Fibroblast of lung (primary cell): Measurements from ENCODE around the gene LINGO3. TPM values are rescaled to one million over a fixed set of nuclear protein-coding genes. Genes with fewer than 3 reads are reported as not detected.

ENCODE experiments used
- DNase-seq, 2 donors: peaks; one replicate each; pipeline versions ENCODE4 v3.0.0 to v3.0.0-alpha.2; 2010; ENCODE audit warnings: low read depth in 2 of 2
- H2AFZ ChIP-seq: 2 replicates; pipeline ENCODE4 v1.5.1; 2012; ENCODE audit warnings: low read length, control low read depth, inconsistent platforms
- H3K27ac ChIP-seq: 2 replicates; pipeline ENCODE4 v1.5.1; 2011; ENCODE audit warnings: low read length, control low read depth; ENCODE audit not compliant: insufficient read depth
- H3K27me3 ChIP-seq: 2 replicates; pipeline ENCODE4 v1.5.1; 2011; ENCODE audit warnings: mild to moderate bottlenecking, low read length; ENCODE audit not compliant: control insufficient read depth, insufficient read depth
- H3K36me3 ChIP-seq: 2 replicates; pipeline ENCODE4 v1.5.1; 2011; ENCODE audit warnings: low read length; ENCODE audit not compliant: control insufficient read depth, insufficient read depth
- H3K4me1 ChIP-seq: 2 replicates; pipeline ENCODE4 v1.5.1; 2011; ENCODE audit warnings: low read length; ENCODE audit not compliant: control insufficient read depth, insufficient read depth; ENCODE audit errors: extremely low read depth
- H3K4me2 ChIP-seq: 2 replicates; pipeline ENCODE4 v1.5.1; 2011; ENCODE audit warnings: low read length, control low read depth; ENCODE audit not compliant: insufficient read depth; ENCODE audit errors: extremely low read depth
- H3K4me3 ChIP-seq, 4 experiments: fragments of 200-600 bp in 1 of 4; sonication (generic) in 1 of 4; replicated peaks in 1 of 4; 2 replicates each; pipeline ENCODE4 v1.5.1; 2011 to 2016; ENCODE audit warnings: low read length in 4 of 4, low read depth in 3 of 4, mild to moderate bottlenecking in 3 of 4, control low read depth in 2 of 4, inconsistent platforms in 1 of 4, mixed read lengths in 1 of 4; ENCODE audit not compliant: insufficient read depth in 1 of 4; ENCODE audit errors: control extremely low read depth in 1 of 4
- H3K79me2 ChIP-seq: 2 replicates; pipeline ENCODE4 v1.5.1; 2012; ENCODE audit warnings: mild to moderate bottlenecking, low read length, inconsistent platforms; ENCODE audit not compliant: control insufficient read depth, insufficient read depth
- H3K9ac ChIP-seq: 2 replicates; pipeline ENCODE4 v1.5.1; 2011; ENCODE audit warnings: mild to moderate bottlenecking, low read length, control low read depth; ENCODE audit not compliant: insufficient read depth
- H3K9me3 ChIP-seq: 2 replicates; pipeline ENCODE4 v1.5.1; 2012; ENCODE audit warnings: low read depth, low read length; ENCODE audit not compliant: control insufficient read depth, insufficient read depth
- H4K20me1 ChIP-seq: 2 replicates; pipeline ENCODE4 v1.5.1; 2011; ENCODE audit warnings: low read length; ENCODE audit not compliant: control insufficient read depth, insufficient read depth; ENCODE audit errors: extremely low read depth
- CTCF ChIP-seq, 2 donors: IDR thresholded peaks in 1 of 2; conservative IDR thresholded peaks in 1 of 2; 1 replicate in 1 of 2; 2 replicates in 1 of 2; pipeline ENCODE4 v1.5.1; 2011 to 2012; ENCODE audit warnings: low read length in 2 of 2, control low read depth in 1 of 2, inconsistent platforms in 1 of 2, low read depth in 1 of 2, mild to moderate bottlenecking in 1 of 2
- EZH2 ChIP-seq: IDR thresholded peaks from 2 replicates; pipeline ENCODE4 v1.5.1; 2012; ENCODE audit warnings: low read length, control low read depth, mild to moderate bottlenecking; ENCODE audit errors: missing control alignments
- polyA plus RNA-seq, 2 donors: library from polyadenylated mRNA; depleted of rRNA in 1 of 2; stranded (reverse) in 1 of 2; unstranded in 1 of 2; fragments of >200 nt; gene quantifications; 2 replicates each; pipeline ENCODE4 v1.2.1, GENCODE V29; 2011 to 2012; ENCODE audit warnings: missing spikeins in 1 of 2
- total RNA-seq: library from RNA; depleted of rRNA; stranded (reverse); fragments of >200 nt; gene quantifications from 2 replicates; pipeline ENCODE4 v1.2.1, GENCODE V29; 2014

Gene LINGO3
- total and polyA plus RNA-seq, 2 donors (not counting 1 experiment from before 2014, with no cell fraction given) = not detected

GRCh38 chr19:2315818-2316353 lies 7.9 kb upstream of the LINGO3 start:
- Histone ChIP-seq H3K9me3 (no peaks in the 10 kb centered on the region), H4K20me1 (no peaks in the 10 kb centered on the region), H3K36me3 (no peaks in the 10 kb centered on the region), H3K9ac (no peak overlapping the region), H3K4me2 (no peak overlapping the region), H3K27ac (no peak overlapping the region), H3K79me2 (no peaks in the 10 kb centered on the region), H3K4me1 (no peaks in the 10 kb centered on the region), H2AFZ (no peak overlapping the region), H3K27me3 (peaks cover 3% of the 10 kb centered on the region), H3K4me3 (no peak overlapping the region)
- peak; percentile 56 to 63 for DNase-seq
- TF ChIP-seq EZH2 (no peak), CTCF (conservative IDR thresholded peaks at IDR 0.05 in 1 of 2, IDR thresholded peaks at IDR 0.05 in 1 of 2; ENCODE audit: low read depth in 1 of 2, low read length in 2 of 2) (peak; percentile 60 to 68)

GRCh38 chr19:2315121-2315817 lies 7.3 kb upstream of the LINGO3 start:
- H2AFZ ChIP-seq = no peak overlapping the region
- DNase-seq = no peak

More at GRCh38 chr19:2315121-2315817, 7.3 kb upstream of the LINGO3 start:
- Histone ChIP-seq H3K27me3 (peaks cover 3% of the 10 kb centered on the region), H3K79me2 (no peaks in the 10 kb centered on the region), H3K9ac (no peak overlapping the region), H3K4me3 (no peak overlapping the region), H3K9me3 (no peaks in the 10 kb centered on the region), H3K4me1 (no peaks in the 10 kb centered on the region), H3K4me2 (no peak overlapping the region), H3K36me3 (no peaks in the 10 kb centered on the region), H4K20me1 (no peaks in the 10 kb centered on the region), H3K27ac (no peak overlapping the region)
- TF ChIP-seq CTCF (conservative IDR thresholded peaks at IDR 0.05 in 1 of 2, IDR thresholded peaks at IDR 0.05 in 1 of 2; ENCODE audit: low read depth in 1 of 2, low read length in 2 of 2) = no peak
- no peak for TF ChIP-seq EZH2
